ENCODE results near the gene RILPL2.
"Not testable (repeated sequence)": the region's sequence is repeated elsewhere in the genome, so short reads cannot be mapped to it uniquely, and the experiment has no call there.

Gene RILPL2

GRCh38 chr12:123449249-123449733 lies 12.8 kb upstream of the RILPL2 start:
- no peak for DNase-seq

- no peak for DNase-seq
Observed at GRCh38 chr12:123446333-123446713, 9.8 kb upstream of the RILPL2 start.

GRCh38 chr12:123445388-123446332 lies 9.2 kb upstream of the RILPL2 start:
- DNase-seq, result no peak

GRCh38 chr12:123444092-123445026 lies 7.9 kb upstream of the RILPL2 start:
- DNase-seq, result no peak

- DNase-seq, result no peak
Observed at GRCh38 chr12:123442774-123443173, 6.3 kb upstream of the RILPL2 start.

GRCh38 chr12:123441523-123442164 lies 5.2 kb upstream of the RILPL2 start:
- DNase-seq, result no peak

GRCh38 chr12:123435636-123436016 lies 858 bp downstream of the RILPL2 start:
- no peak for DNase-seq

GRCh38 chr12:123433615-123434014 lies 2.9 kb downstream of the RILPL2 start:
- DNase-seq, result no peak

GRCh38 chr12:123431951-123432817 lies 4.3 kb downstream of the RILPL2 start:
- not testable (repeated sequence) for DNase-seq

GRCh38 chr12:123429101-123429500 lies 7.4 kb downstream of the RILPL2 start:
- not testable (repeated sequence) for DNase-seq

- no peak for DNase-seq
Observed at GRCh38 chr12:123428591-123428990, 7.9 kb downstream of the RILPL2 start.

GRCh38 chr12:123427036-123427769 lies 9.3 kb downstream of the RILPL2 start:
- DNase-seq, result no peak

GRCh38 chr12:123421314-123421713 lies 15.2 kb downstream of the RILPL2 start:
- DNase-seq, result no peak

- no peak for DNase-seq
Observed at GRCh38 chr12:123410041-123410412, 26.5 kb downstream of the RILPL2 start.

- DNase-seq, result not testable (repeated sequence)
Observed at GRCh38 chr12:123409284-123410040, 27.0 kb downstream of the RILPL2 start.

- not testable (repeated sequence) for DNase-seq
Observed at GRCh38 chr12:123408619-123409018, 27.9 kb downstream of the RILPL2 start.

- not testable (repeated sequence) for DNase-seq
Observed at GRCh38 chr12:123407934-123408333, 28.6 kb downstream of the RILPL2 start.

GRCh38 chr12:123407269-123407668 lies 29.2 kb downstream of the RILPL2 start:
- not testable (repeated sequence) for DNase-seq

GRCh38 chr12:123404581-123404980 lies 31.9 kb downstream of the RILPL2 start:
- DNase-seq, result no peak

Data from NCI-H1048 (cell line).